Measurements from ENCODE around the gene F10.
"Not testable (repeated sequence)": the region's sequence is repeated elsewhere in the genome, so short reads cannot be mapped to it uniquely, and the experiment has no call there.

The F10 gene

GRCh38 chr13:113106711-113107351 is 15.8 kb upstream of the F10 start:
- no peak for TF ChIP-seq CTCF (IDR thresholded peaks at IDR 0.05; ENCODE audit: poor library complexity, severe bottlenecking)
- H3K27ac ChIP-seq (ENCODE audit: poor library complexity, severe bottlenecking), result no peak overlapping the region
- H3K36me3 ChIP-seq (ENCODE audit: low read depth), result no peaks in the 10 kb centered on the region
- H3K4me3 ChIP-seq (ENCODE audit: severe bottlenecking), result no peak overlapping the region
- peaks cover 19% of the 10 kb centered on the region for H3K27me3 ChIP-seq (ENCODE audit: insufficient read depth, poor library complexity, severe bottlenecking)
- DNase-seq (ENCODE audit: low spot score), result no peak
- no peaks in the 10 kb centered on the region for H3K4me1 ChIP-seq (ENCODE audit: insufficient read depth, poor library complexity, severe bottlenecking)
- ATAC-seq (ENCODE audit: low read depth), result no peak
- no peaks in the 10 kb centered on the region for H3K9me3 ChIP-seq (ENCODE audit: severe bottlenecking)

- H3K27ac ChIP-seq (ENCODE audit: poor library complexity, severe bottlenecking); H3K36me3 ChIP-seq (ENCODE audit: low read depth); H3K4me1 ChIP-seq (ENCODE audit: insufficient read depth, poor library complexity, severe bottlenecking); H3K9me3 ChIP-seq (ENCODE audit: severe bottlenecking); DNase-seq (ENCODE audit: low spot score); H3K4me3 ChIP-seq (ENCODE audit: severe bottlenecking); ATAC-seq (ENCODE audit: low read depth): not testable (repeated sequence)
- H3K27me3 ChIP-seq (ENCODE audit: insufficient read depth, poor library complexity, severe bottlenecking), result peaks cover 19% of the 10 kb centered on the region
Observed at GRCh38 chr13:113108521-113108920, 14.1 kb upstream of the F10 start.

- Histone ChIP-seq H3K9me3 (ENCODE audit: severe bottlenecking) (no peaks in the 10 kb centered on the region), H3K36me3 (ENCODE audit: low read depth) (no peaks in the 10 kb centered on the region), H3K27ac (ENCODE audit: poor library complexity, severe bottlenecking) (no peak overlapping the region), H3K4me1 (ENCODE audit: insufficient read depth, poor library complexity, severe bottlenecking) (no peaks in the 10 kb centered on the region), H3K27me3 (ENCODE audit: insufficient read depth, poor library complexity, severe bottlenecking) (peaks cover 19% of the 10 kb centered on the region), H3K4me3 (ENCODE audit: severe bottlenecking) (no peak overlapping the region)
- ATAC-seq (ENCODE audit: low read depth) (no peak), DNase-seq (ENCODE audit: low spot score) (peak; percentile 61)
- TF ChIP-seq CTCF (IDR thresholded peaks at IDR 0.05; ENCODE audit: poor library complexity, severe bottlenecking), result no peak
Observed at GRCh38 chr13:113109151-113110047, 13.2 kb upstream of the F10 start.

- no peaks in the 10 kb centered on the region for H3K4me1 ChIP-seq (ENCODE audit: insufficient read depth, poor library complexity, severe bottlenecking)
- ATAC-seq (ENCODE audit: low read depth), result peak; percentile 59; the same call in 2 of the 3 replicates
- H3K4me3 ChIP-seq (ENCODE audit: severe bottlenecking), result no peak overlapping the region
Observed at GRCh38 chr13:113110048-113110851, 12.3 kb upstream of the F10 start.

More at GRCh38 chr13:113110048-113110851, 12.3 kb upstream of the F10 start:
- TF ChIP-seq CTCF (IDR thresholded peaks at IDR 0.05; ENCODE audit: poor library complexity, severe bottlenecking), result no peak
- DNase-seq (ENCODE audit: low spot score), result peak; percentile 41
- Histone ChIP-seq H3K27ac (ENCODE audit: poor library complexity, severe bottlenecking) (no peak overlapping the region), H3K27me3 (ENCODE audit: insufficient read depth, poor library complexity, severe bottlenecking) (peaks cover 19% of the 10 kb centered on the region), H3K9me3 (ENCODE audit: severe bottlenecking) (no peaks in the 10 kb centered on the region), H3K36me3 (ENCODE audit: low read depth) (no peaks in the 10 kb centered on the region)
